GM18517 (cell line): ENCODE results near the gene CD93.

ENCODE experiments used
- ATAC-seq: cut with Tn5 transposase; IDR thresholded peaks from one replicate; pipeline ENCODE4 v1.9.1; 2021; ENCODE audit warnings: mild to moderate bottlenecking, moderate library complexity; ENCODE audit not compliant: unreplicated experiment

The CD93 gene

DNA sequence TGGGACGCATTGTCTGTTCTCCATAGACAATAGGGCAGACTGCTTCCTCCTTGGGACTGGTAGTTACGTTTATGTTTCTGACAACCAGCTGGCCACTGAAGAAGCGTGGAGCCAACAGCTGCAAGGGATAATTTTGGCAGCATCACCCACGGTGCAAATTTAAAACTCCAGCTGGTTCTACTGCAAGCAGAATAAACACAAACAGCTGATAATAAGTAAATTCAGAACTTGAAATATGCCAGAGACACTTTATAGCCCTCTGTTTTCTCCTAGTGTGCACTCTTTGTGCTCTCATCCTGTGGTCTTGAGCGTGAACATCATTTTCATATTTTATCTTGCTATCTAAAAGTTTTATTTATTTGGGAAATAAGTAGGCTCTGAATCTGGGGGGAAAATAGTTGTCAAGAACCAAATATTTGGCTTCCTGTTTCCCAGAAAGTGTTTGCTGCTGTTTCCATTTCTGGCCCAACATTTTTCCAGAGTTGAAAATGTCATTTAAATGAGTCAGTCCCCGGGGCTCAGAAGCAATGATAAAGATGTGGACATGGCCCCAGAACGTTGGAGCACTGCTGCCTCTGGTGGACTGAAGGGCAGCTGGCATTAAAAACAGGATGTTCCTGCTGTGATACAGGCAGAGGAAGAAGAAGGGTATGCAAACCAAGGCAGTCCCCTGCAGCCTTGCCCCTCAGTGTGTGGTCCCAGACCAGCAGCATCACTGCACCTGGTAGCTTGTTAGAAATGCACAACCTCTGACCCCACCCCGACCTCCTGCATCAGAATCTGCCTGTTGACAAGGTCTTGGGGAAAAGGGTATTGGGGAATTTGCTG, 24.2 kb downstream of the CD93 start:
- ATAC-seq = no peak

DNA sequence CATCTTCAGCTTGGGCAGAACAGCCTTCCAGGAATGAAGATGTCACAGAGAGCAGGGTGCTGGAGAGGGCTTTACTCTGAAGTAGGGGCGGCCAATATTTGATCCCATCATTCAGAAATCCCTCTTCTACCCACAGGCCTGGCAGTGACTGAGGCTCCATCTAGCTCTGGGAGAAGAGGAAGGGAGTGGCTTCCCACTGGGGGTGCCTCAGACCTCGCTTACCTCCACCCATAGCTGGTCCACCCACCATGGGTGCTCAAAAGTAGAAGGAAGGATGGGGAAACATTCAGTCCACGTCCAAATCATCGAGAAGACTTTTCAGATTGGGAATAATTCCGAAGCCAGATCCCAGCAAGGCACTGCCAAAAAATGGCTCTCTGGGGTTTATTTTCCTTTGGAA, 24.9 kb downstream of the CD93 start:
- no peak for ATAC-seq

DNA sequence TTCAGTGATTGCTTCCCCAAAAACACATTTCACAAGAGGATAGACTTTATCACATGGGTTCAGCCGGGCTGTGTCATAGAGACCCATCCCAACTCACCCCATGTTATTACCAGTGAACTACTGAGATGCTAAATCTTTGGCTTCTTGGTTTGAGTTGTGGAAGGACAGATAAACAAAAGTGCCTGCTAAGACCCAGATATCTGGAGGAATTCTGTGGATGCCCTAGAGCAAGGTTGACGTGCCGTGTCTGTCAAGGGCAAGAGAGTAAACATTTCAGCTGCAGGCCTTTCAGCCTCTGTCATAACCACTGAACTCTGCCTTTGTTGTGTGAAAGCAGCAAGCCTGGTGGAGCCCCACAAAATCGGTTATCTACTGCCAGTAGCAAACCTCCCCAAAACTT, 25.5 kb downstream of the CD93 start:
- ATAC-seq = no peak

DNA sequence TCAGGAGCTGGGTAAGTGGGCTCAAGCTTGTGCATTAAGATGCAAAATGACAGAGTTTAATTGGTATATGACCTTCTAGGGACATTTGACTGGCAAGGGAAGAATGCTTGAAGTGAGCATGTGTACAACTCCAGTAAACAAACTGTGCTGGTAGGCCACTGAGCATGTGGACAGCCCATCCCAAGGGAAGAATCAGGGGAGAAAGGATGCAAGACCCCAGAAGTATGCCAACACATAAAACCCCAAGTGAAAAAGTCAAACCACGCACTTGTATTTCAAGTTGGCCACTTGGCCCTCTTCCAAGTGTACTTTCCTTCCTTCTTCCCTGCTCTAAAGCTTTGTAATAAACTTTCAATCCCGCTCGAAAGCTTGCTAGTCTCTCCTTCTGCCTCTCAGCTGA, 26.3 kb downstream of the CD93 start:
- no peak for ATAC-seq

DNA sequence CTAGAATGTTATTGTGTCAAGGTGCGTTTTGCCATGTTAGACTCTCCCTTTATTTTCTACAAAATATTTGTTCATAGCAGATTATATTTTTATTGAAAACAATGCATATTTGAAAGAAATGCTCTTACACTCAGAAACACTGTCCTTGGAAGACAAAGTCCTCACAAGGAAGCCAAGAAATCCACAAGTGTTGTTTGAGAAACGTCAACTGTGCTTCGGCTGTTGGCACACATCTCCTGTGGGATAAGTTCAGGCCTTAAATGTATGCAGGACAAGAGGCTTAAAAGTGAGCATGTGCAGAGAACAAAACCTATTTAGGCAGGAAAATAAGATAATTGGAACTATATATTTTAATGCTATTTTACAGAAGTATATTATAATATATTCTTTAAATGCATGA, 27.1 kb downstream of the CD93 start:
- no peak for ATAC-seq

DNA sequence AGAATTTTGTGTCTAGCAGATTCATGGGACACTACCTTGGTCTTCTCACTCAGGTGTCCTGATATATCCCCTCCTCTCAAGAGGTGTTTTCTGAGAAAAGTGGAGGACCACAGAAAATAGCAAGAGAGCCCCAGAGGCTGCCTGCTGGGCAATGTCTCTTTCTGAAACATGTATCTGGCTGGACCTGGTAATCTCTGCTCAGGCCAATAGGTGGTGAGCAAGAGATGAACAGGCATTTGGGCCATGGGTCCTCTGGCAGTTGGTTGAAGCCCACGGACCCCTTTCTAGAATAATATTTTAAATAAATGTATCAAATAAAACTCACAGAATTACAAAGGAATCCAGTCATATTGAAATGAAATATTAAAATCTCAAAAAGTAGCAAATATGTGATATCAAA, 27.9 kb downstream of the CD93 start:
- ATAC-seq = no peak

DNA sequence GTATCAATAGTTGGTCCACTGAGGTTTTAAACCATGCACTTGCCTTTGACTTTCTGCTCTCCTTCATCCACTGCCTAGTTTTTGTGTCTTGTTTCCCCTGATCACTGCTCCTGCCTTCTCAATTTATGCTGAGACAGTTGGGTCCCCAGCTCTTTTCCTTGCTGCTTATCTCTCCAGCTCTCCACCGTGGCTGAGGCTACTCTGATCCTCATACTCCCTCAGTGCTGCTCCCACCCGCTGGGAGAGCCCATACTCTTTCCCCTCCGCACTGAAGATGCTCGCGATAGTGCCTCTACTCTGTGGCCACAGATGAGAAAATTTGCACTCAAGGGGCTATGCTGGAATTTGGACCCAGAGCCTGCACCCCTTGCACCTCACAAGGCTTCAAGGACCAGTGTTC, 33.2 kb downstream of the CD93 start:
- ATAC-seq = no peak

DNA sequence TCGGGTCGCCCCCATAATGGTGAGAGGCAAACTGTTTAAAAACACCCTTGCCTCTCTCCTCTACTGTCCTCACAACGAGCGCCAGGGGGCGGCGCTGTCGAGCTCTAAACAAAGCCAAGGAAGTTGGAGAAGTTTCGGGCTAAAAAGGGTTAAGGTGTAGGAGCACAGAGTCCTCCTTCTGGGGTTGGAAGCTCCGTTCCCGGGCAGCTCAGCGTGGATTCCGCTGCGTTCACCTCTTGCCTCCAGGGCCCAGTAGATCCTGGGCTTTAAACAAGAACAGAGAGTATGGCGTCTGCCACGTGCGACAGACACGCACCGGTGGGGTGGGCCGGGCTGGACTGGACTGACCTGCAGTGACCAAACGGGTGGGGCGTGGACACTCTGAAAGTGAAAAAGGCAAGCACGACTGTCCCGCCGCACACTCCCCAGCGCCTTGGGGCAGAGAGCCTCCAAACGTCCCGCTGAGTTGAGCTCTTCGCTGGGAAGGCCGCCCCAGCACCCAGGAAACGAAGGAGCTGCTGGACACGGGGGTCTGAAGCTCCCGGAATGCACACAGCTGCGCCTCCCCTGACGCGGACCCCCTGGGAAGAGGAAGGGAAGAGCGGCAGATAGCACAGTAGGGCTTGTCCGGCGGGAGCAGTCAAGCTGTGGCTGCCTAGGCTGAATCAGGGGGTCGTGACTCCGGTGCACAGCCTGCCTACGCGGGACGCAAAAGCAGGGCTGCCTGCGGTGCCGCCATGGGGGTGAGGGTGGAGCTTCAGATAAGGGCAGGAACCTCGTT, 35.1 kb downstream of the CD93 start:
- no peak for ATAC-seq

DNA sequence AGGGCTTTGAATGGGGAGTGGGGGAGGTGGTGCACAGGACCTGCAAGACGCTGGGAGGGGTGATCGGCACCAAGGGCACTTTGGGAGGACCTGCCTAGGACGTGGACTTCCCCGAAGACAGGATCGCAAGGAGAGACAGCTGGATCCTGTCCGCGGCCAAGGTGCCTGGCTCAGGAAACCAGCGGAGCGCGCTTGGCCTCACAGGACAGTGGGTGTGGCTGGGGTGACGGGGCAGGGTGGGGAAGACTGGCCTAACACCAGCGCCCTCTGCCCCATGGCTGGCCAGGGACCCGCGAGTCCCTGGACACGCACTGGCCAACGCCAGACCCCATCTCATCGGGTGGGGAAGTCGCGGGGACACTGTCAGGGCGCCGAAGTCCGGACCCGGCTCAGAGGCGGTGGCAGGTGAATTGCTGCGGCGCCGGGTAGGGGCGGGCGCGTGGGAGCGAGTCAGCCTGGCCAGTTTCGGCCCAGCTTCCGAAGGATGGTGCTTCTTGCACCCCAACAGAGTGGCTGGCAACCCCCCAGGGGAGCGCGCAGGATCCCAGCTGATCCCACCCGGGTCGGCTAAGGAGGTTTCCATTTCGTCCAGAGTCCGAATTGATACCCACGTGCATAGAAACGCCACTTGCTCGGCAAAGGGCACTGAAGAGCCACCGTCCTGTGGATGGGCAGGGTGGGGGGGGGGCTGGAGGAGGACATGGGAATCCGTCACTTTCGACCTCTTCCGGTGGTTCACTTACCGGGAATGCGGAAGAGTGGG, 35.9 kb downstream of the CD93 start:
- ATAC-seq = no peak

DNA sequence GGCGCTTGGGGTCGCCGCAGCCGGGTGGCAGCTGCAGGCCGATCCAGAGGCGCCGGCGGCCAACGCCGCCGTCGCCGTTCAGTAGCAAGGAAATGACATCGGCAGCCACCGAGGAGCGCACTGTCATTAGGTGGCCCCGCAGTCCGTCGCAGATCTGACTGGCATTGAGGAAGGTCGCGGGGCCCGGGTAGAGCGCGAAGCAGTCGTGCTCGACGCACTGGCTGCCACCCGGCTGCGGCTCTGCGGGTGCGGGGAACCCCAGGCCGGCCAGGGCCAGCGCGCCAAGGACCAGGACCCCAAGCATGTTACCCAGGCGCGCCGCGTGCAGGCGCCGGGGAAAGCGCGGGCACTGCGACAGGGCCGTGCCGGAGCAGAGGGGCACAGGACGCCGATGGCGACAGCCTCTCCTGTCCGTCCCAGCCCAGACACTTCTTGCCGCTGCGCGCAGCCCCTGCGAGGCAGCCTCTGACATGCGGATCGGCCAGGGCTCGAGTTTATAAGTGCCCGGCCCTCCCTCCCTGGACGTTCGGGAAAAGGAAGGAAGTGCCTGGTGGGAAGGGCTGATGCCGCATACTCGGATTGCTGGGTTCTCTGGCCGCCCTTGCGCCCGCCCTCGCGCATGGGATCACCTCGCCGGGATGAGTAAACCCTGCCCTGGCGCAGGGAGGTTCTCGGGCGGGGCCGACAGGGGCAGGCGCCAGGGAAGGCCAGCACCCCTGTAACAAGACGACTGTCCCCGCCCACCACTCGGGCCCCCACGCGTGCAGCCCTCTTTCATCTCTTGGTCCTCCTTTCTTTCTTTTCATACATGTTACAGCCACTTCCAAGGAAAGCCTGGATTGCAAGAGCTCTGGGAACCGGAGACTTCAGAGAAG, 36.7 kb downstream of the CD93 start, which contains the start of gene THBD:
THBD (minus strand) TSS at position 472 of the 875 bp plus-strand sequence; CDS start at position 304, 168 bp downstream.
- no peak for ATAC-seq

DNA sequence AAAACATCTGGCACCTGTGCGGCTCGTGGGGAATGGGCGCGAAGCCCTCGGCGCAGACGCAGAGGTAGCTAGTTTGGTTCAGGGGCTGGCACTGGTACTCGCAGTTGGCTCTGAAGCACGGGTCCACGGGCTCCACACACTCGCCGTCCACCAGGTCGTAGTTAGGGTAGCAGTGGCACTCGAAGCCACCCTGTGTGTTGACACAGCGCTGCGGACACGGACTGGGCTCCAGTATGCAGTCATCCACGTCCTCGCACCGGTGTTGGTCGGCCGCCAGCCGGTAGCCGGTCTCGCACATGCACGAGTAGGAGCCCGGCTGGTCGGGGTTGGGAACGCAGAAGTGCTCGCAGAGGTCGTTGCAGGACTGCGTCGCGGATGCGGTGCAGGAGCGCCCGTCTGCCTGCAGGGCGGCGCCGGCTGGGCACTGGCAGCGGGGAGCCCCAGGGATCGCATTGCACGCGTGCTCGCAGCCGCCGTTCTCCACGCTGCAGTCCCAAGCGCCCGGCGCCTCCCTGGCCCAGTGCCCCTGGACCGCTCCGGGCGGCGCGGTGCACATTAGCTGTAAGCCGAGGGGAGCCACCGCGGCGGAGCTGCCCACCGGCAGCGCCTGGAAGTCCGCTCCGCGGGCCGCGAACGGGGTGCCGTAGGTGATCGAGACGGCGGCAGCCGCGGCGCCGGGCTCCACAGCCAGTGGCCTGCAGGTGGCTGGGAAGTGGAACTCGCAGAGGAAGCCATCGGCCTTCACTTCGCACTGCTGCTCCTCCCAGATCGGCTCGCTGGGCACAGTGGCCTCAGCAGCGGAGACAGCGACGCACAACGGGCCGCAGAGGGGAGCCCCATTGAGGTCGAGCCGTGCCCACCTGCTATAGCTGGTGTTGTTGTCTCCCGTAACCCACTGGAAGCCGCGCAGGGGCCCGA, 37.6 kb downstream of the CD93 start:
- no peak for ATAC-seq

DNA sequence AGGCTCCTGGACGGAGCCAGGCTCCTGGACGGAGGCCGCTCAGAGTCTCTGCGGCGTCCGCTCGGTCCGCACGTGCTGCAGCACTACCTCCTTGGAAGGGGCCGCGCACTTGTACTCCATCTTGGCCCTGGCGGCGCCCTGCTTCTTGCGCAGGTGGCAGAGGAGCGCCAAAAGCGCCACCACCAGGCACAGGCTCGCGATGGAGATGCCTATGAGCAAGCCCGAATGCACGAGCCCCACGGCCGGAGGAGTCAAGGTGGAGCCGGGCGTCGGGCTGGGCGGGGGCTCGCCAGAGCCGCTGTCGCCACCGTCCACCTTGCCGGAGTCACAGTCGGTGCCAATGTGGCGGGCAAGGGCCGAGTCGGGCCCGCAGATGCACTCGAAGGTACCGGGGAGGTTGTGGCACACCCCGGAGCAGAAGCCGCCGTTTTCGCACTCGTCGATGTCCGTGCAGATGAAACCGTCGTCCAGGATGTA, 38.3 kb downstream of the CD93 start:
- no peak for ATAC-seq

DNA sequence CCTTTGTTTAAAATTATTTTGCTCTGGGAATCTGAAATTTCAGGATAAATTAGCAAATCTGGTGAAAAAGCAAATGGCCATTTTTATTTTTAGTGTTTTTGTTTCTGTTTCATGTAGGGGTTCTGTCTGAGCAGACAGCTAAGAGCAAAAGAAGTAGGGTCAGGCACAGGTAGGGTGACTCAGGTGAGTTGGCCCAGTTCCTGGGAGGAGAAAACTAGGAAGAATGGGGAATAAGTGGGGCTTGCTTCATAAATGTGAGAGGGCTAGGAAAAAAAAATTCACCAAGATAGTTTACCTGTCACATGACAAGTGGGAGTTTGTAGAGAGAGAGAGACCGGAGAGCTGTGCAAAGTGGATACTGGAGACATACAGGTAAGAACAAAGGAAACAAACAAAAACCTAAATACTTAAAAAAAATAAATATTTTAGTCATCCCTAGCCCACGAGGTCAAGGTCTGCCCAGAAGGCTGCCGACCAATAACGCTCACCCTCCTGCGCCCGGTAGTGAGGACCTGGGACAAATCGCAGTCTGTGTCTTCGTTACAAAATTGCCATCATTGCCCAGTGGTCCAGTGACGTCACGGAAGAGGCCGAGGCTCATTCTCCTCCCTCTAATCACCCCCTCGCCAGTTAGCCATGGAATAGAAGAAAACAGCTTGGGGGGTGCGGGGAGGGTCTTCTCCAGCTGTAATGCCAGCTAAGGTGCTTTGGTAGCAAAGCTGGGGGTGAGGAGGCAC, 39.0 kb downstream of the CD93 start:
- no peak for ATAC-seq

DNA sequence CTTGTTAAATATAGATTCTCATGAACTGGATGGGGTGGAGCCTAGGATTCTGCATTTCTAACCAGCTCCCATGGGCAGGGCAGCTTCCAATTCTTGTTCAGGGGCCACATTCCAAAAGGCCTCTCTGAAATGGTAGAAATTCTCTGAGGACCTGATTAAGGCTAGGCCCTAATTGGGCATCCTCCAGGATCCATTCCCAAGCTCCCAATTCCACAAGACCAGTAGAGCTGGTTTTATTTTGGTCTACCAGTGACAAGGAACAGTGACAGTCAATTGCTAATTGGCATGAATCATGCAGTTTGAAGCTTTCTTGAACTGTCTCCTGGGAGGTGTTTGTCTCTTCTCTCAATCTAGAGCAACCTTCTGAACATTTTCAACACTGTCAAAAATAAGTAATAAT, 39.7 kb downstream of the CD93 start:
- ATAC-seq = no peak

DNA sequence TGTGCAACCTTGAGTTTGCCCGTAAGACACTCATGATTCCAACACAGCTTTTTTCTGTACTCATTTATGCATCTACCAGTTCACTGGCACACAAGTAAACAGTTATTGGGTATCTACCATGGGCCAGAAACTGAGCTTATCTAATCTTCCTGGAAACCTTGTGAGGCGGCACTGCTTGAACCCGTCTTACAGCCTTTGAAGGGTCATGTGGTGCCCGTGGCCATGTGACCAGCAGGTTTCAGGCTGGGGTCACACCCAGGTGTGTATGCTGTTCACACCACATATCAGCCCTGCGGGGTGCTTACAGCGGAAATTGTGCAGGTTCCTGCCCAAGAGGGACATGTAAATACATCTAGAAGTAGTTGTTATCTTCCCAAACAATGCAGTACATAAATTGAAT, 42.7 kb downstream of the CD93 start:
- no peak for ATAC-seq

DNA sequence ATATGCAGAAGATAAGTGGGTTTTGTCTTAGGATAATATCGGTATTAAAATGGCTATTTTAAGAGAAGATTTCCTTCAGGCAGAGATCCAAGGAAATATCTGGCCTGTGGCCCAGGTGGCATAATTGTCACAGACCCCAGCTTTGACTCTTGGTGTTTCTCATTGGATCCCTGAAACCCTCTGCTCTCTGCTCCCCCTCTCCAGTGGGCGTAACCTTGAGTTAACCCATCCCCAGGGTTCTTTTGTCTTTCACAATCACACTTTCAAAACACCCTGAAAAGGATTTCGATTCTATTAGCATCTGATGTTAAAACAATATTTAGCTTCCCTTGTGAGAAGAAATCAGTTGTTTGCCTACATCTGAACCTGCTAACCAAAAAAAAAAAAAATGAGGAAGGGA, 43.9 kb downstream of the CD93 start:
- ATAC-seq = no peak

DNA sequence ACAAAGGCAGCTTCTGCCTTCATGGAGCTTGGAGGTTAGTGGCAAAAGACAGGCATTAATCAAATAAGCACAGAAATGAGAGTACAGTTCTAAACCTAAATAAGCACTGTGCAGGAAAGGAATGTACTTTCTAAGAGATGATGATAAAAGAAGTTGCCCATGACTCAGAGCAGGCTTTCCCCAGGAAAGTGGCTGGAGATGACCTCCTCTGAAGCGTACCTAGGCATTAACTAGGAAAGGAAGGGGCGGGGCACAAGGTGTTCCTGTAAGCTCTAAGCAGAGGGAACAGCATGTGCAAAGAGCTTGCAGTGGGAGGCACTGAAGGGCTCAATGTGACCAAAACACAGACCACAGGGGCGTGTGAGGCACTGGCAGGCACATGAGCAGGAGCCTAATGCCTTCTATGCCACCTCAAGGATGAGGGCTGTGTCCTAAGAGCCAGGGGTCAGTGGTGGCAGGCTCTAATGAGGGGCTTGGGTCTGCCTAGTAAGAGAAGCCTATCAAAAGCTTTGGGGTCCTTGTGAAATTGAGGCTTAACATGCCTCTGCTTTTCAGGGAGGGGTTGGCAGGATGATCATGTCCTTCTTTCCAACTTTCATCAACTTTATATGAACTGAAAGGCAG, 46.1 kb downstream of the CD93 start:
- no peak for ATAC-seq
